GM12873 (cell line): ENCODE measurements around the gene INPP5F.

ENCODE experiments used
- TF ChIP-seq, protein P1 (sequence below): IDR thresholded peaks from 2 replicates; pipeline ENCODE4 v1.5.1; 2012; ENCODE audit warnings: low read depth, mild to moderate bottlenecking, moderate library complexity, low read length, control low read depth; ENCODE audit not compliant: insufficient read depth; ENCODE audit errors: missing control alignments

The INPP5F gene

DNA sequence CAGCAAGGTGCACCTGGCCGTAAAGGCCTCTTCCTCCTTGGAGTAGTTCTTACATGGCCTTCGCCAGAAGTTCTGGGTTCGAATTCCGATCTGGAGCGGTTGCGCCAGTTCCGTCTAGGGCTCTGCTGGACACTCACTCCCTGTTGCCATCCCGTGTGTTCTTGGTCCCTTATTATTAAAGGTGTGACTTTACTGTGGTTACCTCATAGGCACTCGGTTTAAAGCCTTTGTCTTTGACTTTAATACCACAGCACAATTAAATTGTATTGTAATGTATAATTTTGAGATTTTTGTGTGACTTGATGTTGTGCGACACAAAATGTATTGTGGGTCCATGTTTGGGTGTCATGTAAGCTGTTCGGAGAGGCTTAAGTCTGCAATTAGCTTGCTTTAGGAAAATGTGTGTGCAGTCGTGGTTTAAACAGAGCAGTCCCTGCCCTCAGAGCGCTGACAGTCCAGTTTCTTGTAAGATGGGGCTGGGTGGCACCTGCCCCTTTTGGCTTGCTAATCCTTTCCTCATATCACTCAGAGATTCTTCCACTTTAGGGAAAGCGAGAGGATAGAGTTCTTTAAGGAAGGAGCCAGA, 919 bp downstream of the INPP5F start:
- TF ChIP-seq, protein P1, sequence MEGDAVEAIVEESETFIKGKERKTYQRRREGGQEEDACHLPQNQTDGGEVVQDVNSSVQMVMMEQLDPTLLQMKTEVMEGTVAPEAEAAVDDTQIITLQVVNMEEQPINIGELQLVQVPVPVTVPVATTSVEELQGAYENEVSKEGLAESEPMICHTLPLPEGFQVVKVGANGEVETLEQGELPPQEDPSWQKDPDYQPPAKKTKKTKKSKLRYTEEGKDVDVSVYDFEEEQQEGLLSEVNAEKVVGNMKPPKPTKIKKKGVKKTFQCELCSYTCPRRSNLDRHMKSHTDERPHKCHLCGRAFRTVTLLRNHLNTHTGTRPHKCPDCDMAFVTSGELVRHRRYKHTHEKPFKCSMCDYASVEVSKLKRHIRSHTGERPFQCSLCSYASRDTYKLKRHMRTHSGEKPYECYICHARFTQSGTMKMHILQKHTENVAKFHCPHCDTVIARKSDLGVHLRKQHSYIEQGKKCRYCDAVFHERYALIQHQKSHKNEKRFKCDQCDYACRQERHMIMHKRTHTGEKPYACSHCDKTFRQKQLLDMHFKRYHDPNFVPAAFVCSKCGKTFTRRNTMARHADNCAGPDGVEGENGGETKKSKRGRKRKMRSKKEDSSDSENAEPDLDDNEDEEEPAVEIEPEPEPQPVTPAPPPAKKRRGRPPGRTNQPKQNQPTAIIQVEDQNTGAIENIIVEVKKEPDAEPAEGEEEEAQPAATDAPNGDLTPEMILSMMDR: no peak

DNA sequence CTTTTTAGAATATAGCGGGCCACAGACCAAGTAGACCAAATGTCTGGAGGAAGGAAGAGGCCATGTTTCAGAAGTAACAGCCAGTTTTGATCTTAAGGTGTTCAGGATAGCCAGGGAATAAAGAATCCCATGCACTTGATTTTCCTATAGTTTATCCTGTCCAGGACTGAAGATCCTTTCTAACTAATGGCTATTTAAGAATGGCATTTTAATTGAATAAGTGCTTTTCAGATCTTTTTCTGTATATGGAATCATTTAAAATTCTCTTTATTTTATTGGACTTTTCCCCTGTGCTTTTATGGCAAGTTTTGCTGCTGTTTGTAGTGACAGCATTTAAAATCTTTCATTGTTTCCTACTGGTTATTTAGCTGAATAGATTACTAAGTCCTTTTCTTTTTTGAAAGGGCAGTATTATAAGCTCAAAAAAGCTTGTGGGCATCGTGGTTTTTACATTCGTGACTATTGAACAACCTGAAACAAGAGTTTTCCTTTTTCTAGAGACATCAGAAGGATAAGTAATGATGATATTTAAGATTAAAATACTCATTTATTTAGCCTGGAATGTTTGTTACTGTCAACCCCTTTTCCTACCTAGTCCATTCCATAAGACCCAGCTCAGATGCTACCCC, 2.4 kb downstream of the INPP5F start:
- TF ChIP-seq, protein P1: no peak

DNA sequence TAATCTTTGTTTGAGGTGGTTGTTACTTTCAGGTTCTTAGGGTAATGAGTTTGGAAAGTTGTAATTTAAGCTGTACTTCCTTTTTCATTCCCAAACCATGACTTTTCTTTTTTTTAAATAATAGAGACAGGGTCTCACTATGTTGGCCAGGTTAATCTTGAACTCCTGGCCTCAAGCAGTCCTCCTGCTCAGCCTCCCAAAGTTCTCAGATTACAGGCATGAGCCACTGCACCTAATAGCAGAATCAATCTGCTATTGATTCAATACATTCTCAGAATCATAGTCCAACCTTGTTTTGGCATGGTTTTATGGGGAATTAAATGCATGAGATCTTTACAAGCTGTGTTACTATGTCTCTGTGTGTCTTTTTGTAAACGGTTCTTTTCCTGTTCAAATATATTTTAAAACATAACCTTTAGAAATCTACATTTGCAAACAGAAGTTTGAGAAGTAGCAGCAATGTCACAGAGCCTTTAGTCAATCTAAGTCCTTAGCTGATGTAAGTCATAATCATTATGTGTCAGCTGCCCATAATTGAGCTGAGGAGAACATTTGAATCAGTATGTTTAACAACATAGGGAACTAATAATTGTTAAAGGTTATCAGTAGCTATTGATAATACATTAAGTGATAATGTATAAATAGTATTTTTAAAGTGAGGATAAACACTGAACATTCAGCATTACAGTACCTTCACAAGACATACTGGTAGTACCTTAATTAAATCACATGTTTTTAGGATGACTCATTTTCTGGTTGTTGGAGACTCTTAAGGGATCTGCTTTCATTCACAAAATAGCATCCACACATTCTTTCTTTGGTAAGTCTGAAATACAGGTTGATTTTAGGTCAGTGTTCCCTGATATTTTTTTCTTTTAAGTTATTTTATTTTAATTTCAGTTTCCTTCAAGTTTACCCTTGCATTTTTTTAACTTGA, 8.8 kb downstream of the INPP5F start:
- TF ChIP-seq, protein P1: no peak

DNA sequence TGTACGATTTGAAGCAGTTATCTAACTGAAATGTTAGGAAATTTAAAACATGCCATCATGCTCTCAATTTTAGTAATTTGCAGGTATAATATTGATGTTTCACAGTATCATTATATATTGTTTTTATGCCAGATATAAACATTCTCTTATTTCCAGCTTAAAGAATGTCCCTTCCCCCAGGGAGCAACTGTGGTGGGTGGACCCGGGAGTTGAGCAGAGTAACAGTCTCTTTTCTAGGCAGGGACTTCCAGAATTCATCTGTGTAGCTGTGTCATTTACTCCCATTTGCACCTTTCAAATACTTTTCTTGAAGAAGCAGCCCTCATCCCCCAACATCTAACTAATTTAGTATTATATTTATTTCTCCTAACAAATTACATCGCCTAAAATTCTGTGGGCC, 9.6 kb downstream of the INPP5F start:
- TF ChIP-seq, protein P1: no peak

DNA sequence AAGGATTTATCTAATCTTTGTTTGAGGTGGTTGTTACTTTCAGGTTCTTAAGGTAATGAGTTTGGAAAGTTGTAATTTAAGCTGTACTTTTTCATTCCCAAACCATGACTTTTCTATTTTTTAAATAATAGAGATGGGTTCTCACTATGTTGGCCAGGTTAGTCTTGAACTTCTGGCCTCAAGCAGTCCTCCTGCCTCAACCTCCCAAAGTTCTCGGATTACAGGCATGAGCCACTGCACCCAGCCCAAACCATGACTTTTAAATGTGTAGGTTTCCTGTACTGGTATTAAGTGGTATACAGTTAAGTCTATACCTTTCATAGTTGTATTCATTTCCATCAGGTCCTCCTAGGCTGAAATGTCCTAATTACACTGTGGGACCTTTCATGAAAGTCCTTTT, 10.4 kb downstream of the INPP5F start:
- TF ChIP-seq, protein P1: no peak

DNA sequence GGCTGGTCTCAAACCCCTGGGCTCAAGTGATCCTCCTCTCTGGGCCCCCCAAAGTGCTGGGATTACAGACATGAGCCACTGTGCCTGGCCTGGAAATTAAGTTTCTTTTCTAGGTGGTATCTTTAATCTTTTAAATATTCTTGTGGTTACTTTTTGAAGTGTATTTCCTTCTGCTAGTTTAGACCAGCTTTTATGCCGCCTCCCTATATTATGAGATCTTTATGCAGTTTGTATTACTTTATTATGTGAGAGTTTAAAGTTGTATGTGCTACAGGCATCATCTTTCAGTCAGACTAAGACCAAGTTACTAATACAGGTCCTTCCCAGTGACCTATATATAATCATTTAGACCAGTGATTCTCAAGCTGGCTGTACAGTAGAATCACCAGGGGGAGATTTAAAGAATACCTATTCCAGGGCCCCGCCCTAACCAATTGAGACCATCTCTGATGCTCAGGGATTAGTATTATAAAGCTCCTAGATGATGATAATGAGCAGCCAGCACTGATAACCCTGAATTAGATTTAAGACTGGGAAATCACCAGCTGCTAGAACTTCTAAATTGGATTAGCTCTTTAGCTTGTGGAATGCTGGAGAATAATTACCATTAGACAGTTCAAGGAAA, 11.3 kb downstream of the INPP5F start:
- TF ChIP-seq, protein P1: no peak

DNA sequence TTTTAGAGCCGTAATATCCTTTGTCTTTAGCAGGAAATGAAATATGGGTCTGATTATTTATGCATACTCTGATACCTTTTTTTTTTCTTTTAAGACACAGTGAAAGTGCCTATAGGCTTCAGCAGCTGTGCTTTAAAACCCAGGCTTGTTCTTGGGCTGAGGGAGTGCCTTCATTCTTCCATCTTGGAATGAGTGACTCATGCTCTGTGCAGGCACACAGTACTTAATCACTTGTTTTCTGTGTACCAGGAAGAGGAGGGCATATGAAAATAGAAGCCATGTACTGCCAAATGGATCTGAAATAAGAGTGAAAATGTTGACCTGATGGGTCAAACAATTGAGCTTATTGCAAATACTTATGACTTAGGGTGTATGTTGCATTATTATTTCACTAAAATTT, 12.0 kb downstream of the INPP5F start:
- TF ChIP-seq, protein P1: no peak
